SU-DHL-6 (cell line): ENCODE measurements around the gene WASHC3.

Experiments
- H2AFZ ChIP-seq: fragments of 200-600 bp; sonication (generic); 2 replicates; pipeline ENCODE4 v1.6.1; 2014; ENCODE audit warnings: low read depth, mild to moderate bottlenecking, moderate library complexity, mixed read lengths, antibody characterized with exemption, low read length; ENCODE audit not compliant: severe bottlenecking
- H3F3A ChIP-seq: fragments of 200-600 bp; shearing (Covaris generic); 2 replicates; pipeline ENCODE4 v1.6.0; 2016; ENCODE audit warnings: antibody characterized with exemption, mild to moderate bottlenecking; ENCODE audit not compliant: insufficient read depth
- H3K27ac ChIP-seq: fragments of 200-600 bp; sonication (generic); 2 replicates; pipeline ENCODE4 v1.5.1; 2016; ENCODE audit warnings: low read depth, mild to moderate bottlenecking, low read length, moderate library complexity, mixed read lengths
- H3K27me3 ChIP-seq: fragments of 200-600 bp; sonication (generic), shearing (Covaris generic); 2 replicates; pipeline ENCODE4 v1.6.0; 2014; ENCODE audit warnings: mild to moderate bottlenecking, low read length
- H3K36me3 ChIP-seq: fragments of 200-600 bp; sonication (generic); 2 replicates; pipeline ENCODE4 v1.6.1; 2014; ENCODE audit warnings: mild to moderate bottlenecking, low read length, mixed read lengths
- H3K4me2 ChIP-seq: fragments of 300-600, 200-600 bp; shearing (Covaris generic), sonication (generic); 2 replicates; pipeline ENCODE4 v1.6.0; 2014; ENCODE audit warnings: low read length, low read depth, mild to moderate bottlenecking; ENCODE audit not compliant: poor library complexity, severe bottlenecking
- H3K4me3 ChIP-seq: fragments of 200-600 bp; sonication (generic); 2 replicates; pipeline ENCODE4 v1.5.1; 2014; ENCODE audit warnings: antibody characterized with exemption, low read length, mild to moderate bottlenecking, mixed read lengths; ENCODE audit not compliant: insufficient read depth, poor library complexity, severe bottlenecking
- H3K79me2 ChIP-seq: fragments of 200-600 bp; sonication (generic); 2 replicates; pipeline ENCODE4 v1.6.1; 2014; ENCODE audit warnings: mild to moderate bottlenecking, low read length, moderate library complexity; ENCODE audit not compliant: insufficient read depth
- H3K9ac ChIP-seq: fragments of 200-600 bp; sonication (generic); 2 replicates; pipeline ENCODE4 v1.7.0; 2014; ENCODE audit warnings: mild to moderate bottlenecking, low read length
- H3K9me2 ChIP-seq: fragments of 200-600 bp; sonication (generic); replicated peaks from 2 replicates; pipeline ENCODE4 v1.6.1; 2014; ENCODE audit warnings: low read length; ENCODE audit not compliant: insufficient read depth
- H3K9me3 ChIP-seq: fragments of 200-600 bp; sonication (generic); 2 replicates; pipeline ENCODE4 v1.6.1; 2014; ENCODE audit warnings: low read length, mixed read lengths; ENCODE audit not compliant: insufficient read depth
- H4K20me1 ChIP-seq: fragments of 200-600 bp; sonication (generic); 2 replicates; pipeline ENCODE4 v1.6.1; 2014; ENCODE audit warnings: low read depth, mild to moderate bottlenecking, antibody characterized with exemption, low read length, moderate library complexity, mixed read lengths
- EZH2phosphoT487 ChIP-seq: fragments of 200-600 bp; sonication (generic), shearing (Covaris generic); conservative IDR thresholded peaks from 2 replicates; pipeline ENCODE4 v1.6.1; 2018; ENCODE audit warnings: mild to moderate bottlenecking, antibody characterized with exemption, low read length, moderate library complexity, mixed read lengths
- TF ChIP-seq, protein P1 (sequence below): fragments of 200-600 bp; sonication (generic); IDR thresholded peaks from one replicate; pipeline ENCODE4 v1.5.1; 2017; ENCODE audit warnings: antibody characterized with exemption, mild to moderate bottlenecking, low read length, moderate library complexity; ENCODE audit not compliant: insufficient read depth, poor library complexity, severe bottlenecking

WASHC3 gene

GRCh38 chr12:102051431-102051965 lies 10.3 kb downstream of the WASHC3 start:
- Histone ChIP-seq H3K4me2 (no peak overlapping the region), H3F3A (no peaks in the 10 kb centered on the region), H3K9me3 (no peaks in the 10 kb centered on the region), H3K79me2 (no peaks in the 10 kb centered on the region), H2AFZ (no peak overlapping the region), H3K27ac (no peak overlapping the region; the same call in 1 of the 2 replicates), H3K36me3 (peaks cover 15% of the 10 kb centered on the region), H3K9me2 (no peaks in the 10 kb centered on the region), H4K20me1 (no peaks in the 10 kb centered on the region), H3K27me3 (no peaks in the 10 kb centered on the region), H3K4me3 (no peak overlapping the region), H3K9ac (no peak overlapping the region)
- TF ChIP-seq, protein P1, sequence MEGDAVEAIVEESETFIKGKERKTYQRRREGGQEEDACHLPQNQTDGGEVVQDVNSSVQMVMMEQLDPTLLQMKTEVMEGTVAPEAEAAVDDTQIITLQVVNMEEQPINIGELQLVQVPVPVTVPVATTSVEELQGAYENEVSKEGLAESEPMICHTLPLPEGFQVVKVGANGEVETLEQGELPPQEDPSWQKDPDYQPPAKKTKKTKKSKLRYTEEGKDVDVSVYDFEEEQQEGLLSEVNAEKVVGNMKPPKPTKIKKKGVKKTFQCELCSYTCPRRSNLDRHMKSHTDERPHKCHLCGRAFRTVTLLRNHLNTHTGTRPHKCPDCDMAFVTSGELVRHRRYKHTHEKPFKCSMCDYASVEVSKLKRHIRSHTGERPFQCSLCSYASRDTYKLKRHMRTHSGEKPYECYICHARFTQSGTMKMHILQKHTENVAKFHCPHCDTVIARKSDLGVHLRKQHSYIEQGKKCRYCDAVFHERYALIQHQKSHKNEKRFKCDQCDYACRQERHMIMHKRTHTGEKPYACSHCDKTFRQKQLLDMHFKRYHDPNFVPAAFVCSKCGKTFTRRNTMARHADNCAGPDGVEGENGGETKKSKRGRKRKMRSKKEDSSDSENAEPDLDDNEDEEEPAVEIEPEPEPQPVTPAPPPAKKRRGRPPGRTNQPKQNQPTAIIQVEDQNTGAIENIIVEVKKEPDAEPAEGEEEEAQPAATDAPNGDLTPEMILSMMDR: no peak
- TF ChIP-seq EZH2phosphoT487: no peak

GRCh38 chr12:102050660-102051430 lies 10.9 kb downstream of the WASHC3 start:
- Histone ChIP-seq H2AFZ (no peak overlapping the region), H4K20me1 (no peaks in the 10 kb centered on the region), H3K27me3 (no peaks in the 10 kb centered on the region), H3K9me3 (no peaks in the 10 kb centered on the region), H3K9ac (no peak overlapping the region), H3K9me2 (no peaks in the 10 kb centered on the region), H3F3A (no peaks in the 10 kb centered on the region), H3K27ac (no peak overlapping the region; the same call in 1 of the 2 replicates), H3K4me3 (no peak overlapping the region), H3K79me2 (no peaks in the 10 kb centered on the region), H3K4me2 (no peak overlapping the region), H3K36me3 (peaks cover 12% of the 10 kb centered on the region)
- no peak for TF ChIP-seq EZH2phosphoT487
- TF ChIP-seq, protein P1: no peak

GRCh38 chr12:102043928-102044327 lies 17.9 kb downstream of the WASHC3 start:
- Histone ChIP-seq H3K9me3 (no peaks in the 10 kb centered on the region), H3K9ac (no peak overlapping the region), H3K4me2 (no peak overlapping the region), H2AFZ (no peak overlapping the region), H3K27ac (no peak overlapping the region), H3K27me3 (no peaks in the 10 kb centered on the region), H4K20me1 (no peaks in the 10 kb centered on the region), H3K9me2 (no peaks in the 10 kb centered on the region), H3K36me3 (peaks cover 35% of the 10 kb centered on the region; the same call in 1 of the 2 replicates), H3F3A (no peaks in the 10 kb centered on the region), H3K79me2 (no peaks in the 10 kb centered on the region), H3K4me3 (no peak overlapping the region)
- TF ChIP-seq, protein P1: no peak
- TF ChIP-seq EZH2phosphoT487: no peak
